Endothelial cell of umbilical vein (primary cell): ENCODE data around the gene SETD1A. TPM values are rescaled to one million over a fixed set of nuclear protein-coding genes. Genes with fewer than 3 reads are reported as not detected.
A peak's percentile ranks its signal among the peaks of the same experiment; 100 is the strongest.

ENCODE experiments used
- BruUV-seq: library from RNA; stranded (reverse); fragments of 400-500 nt; replicated peaks from 2 replicates; lab custom pipeline; 2021; lab: Mats Ljungman, UMichigan
- CTCF ChIA-PET: fragments of 300-600, 350-600 bp; sonication (Branson Sonifier 250); formaldehyde crosslinking; loops from one replicate; lab custom pipeline; 2021; ENCODE audit warnings: antibody characterized with exemption, inconsistent platforms; lab: Charles Lee
- POLR2A ChIA-PET: fragments of 300-600, 350-600 bp; sonication (Branson Sonifier 250); formaldehyde crosslinking; loops from one replicate; lab custom pipeline; 2021; ENCODE audit warnings: antibody characterized with exemption, inconsistent platforms; lab: Charles Lee
- DNase-seq: peaks from one replicate; pipeline ENCODE4 v3.0.0-alpha.2; 2011; ENCODE audit warnings: low read depth, low spot score
- FAIRE-seq: peaks from 2 replicates; lab custom pipeline; 2011; peaks lifted over from hg19 to GRCh38; lab: Jason Lieb, UNC
- H2AFZ ChIP-seq: 2 replicates; pipeline ENCODE4 v1.6.0; 2012; ENCODE audit warnings: low read depth, low read length, control low read depth, inconsistent platforms
- H3K27ac ChIP-seq: 2 replicates; pipeline ENCODE4 v1.5.1; 2011; ENCODE audit warnings: low read depth, mild to moderate bottlenecking, control low read depth, low read length, moderate library complexity; ENCODE audit not compliant: insufficient read depth
- H3K27me3 ChIP-seq, 2 experiments: 2 replicates each; pipeline versions ENCODE4 v1.6.0 to v1.6.1; 2011; ENCODE audit warnings: low read length in 2 of 2, mixed read lengths in 1 of 2; ENCODE audit not compliant: control insufficient read depth in 2 of 2, insufficient read depth in 2 of 2
- H3K36me3 ChIP-seq, 2 experiments: 2 replicates in 1 of 2; 3 replicates in 1 of 2; pipeline ENCODE4 v1.5.1; 2011; ENCODE audit warnings: low read length in 2 of 2, mild to moderate bottlenecking in 1 of 2, moderate library complexity in 1 of 2; ENCODE audit not compliant: control insufficient read depth in 2 of 2, insufficient read depth in 2 of 2; ENCODE audit errors: extremely low read depth in 1 of 2
- H3K4me1 ChIP-seq: 3 replicates; pipeline ENCODE4 v1.5.1; 2011; ENCODE audit warnings: mild to moderate bottlenecking, low read length; ENCODE audit not compliant: control insufficient read depth, insufficient read depth; ENCODE audit errors: extremely low read depth
- H3K4me2 ChIP-seq: 2 replicates; pipeline ENCODE4 v1.6.1; 2011; ENCODE audit warnings: low read length, control low read depth, mixed read lengths; ENCODE audit not compliant: insufficient read depth
- H3K4me3 ChIP-seq, 3 experiments: fragments of 200-600 bp in 1 of 3; sonication (generic), shearing (Covaris generic) in 1 of 3; replicated peaks in 1 of 3; 2 replicates each; pipeline ENCODE4 v1.5.1; 2011 to 2016; ENCODE audit warnings: control low read depth in 3 of 3, low read length in 3 of 3, mild to moderate bottlenecking in 2 of 3, inconsistent platforms in 1 of 3, low read depth in 1 of 3, moderate library complexity in 1 of 3; ENCODE audit not compliant: insufficient read depth in 1 of 3
- H3K79me2 ChIP-seq: 2 replicates; pipeline ENCODE4 v1.6.0; 2012; ENCODE audit warnings: low read length, inconsistent platforms; ENCODE audit not compliant: control insufficient read depth, insufficient read depth
- H3K9ac ChIP-seq: replicated peaks from 2 replicates; pipeline ENCODE3; 2011; ENCODE audit warnings: low read length, control low read depth; ENCODE audit not compliant: insufficient read depth; ENCODE audit errors: extremely low read depth
- H3K9me1 ChIP-seq: replicated peaks from 3 replicates; pipeline ENCODE4 v1.6.0; 2011; ENCODE audit warnings: mild to moderate bottlenecking, low read length; ENCODE audit not compliant: control insufficient read depth, insufficient read depth; ENCODE audit errors: extremely low read depth
- H3K9me3 ChIP-seq: replicated peaks from 2 replicates; pipeline ENCODE4 v1.5.1; 2012; ENCODE audit warnings: low read length, inconsistent platforms; ENCODE audit not compliant: control insufficient read depth, insufficient read depth
- H4K20me1 ChIP-seq: replicated peaks from 2 replicates; pipeline ENCODE3; 2011; ENCODE audit warnings: mild to moderate bottlenecking, low read length; ENCODE audit not compliant: control insufficient read depth, insufficient read depth; ENCODE audit errors: extremely low read depth
- EZH2 ChIP-seq: IDR thresholded peaks from 2 replicates; pipeline ENCODE4 v1.6.1; 2012; ENCODE audit warnings: borderline replicate concordance, low read depth, mild to moderate bottlenecking, moderate library complexity, low read length, inconsistent platforms; ENCODE audit not compliant: severe bottlenecking
- FOS ChIP-seq: IDR thresholded peaks from 2 replicates; pipeline ENCODE4 v1.6.1; 2011; ENCODE audit warnings: mild to moderate bottlenecking, low read length, moderate library complexity, borderline replicate concordance; ENCODE audit not compliant: insufficient read depth
- GATA2 ChIP-seq: IDR thresholded peaks from 2 replicates; pipeline ENCODE4 v1.7.0; 2011; ENCODE audit warnings: low read depth, mild to moderate bottlenecking, moderate library complexity, mixed read lengths, low read length; ENCODE audit not compliant: insufficient read length, insufficient read depth
- JUN ChIP-seq: IDR thresholded peaks from 2 replicates; pipeline ENCODE4 v1.6.1; 2011; ENCODE audit warnings: borderline replicate concordance, low read depth; ENCODE audit not compliant: insufficient read length, insufficient read depth
- MAX ChIP-seq: IDR thresholded peaks from 2 replicates; pipeline ENCODE4 v1.6.1; 2011; ENCODE audit not compliant: insufficient read depth, insufficient read length
- MYC ChIP-seq: IDR thresholded peaks from one replicate; pipeline ENCODE4 v1.6.1; 2011; ENCODE audit warnings: mild to moderate bottlenecking, low read depth, low read length
- POLR2A ChIP-seq: IDR thresholded peaks from 2 replicates; pipeline ENCODE4 v1.6.1; 2012; ENCODE audit warnings: low read depth, mild to moderate bottlenecking, control low read depth, low read length
- POLR2AphosphoS5 ChIP-seq: IDR thresholded peaks from 2 replicates; pipeline ENCODE4 v1.6.1; 2012; ENCODE audit warnings: low read depth, mild to moderate bottlenecking, control low read depth, low read length, moderate library complexity; ENCODE audit not compliant: insufficient read depth
- dilution Hi-C: fragments of 300-500 bp; cut with MboI; formaldehyde crosslinking; loops from one replicate; pipeline ENCODE4 v1.15.0; 2019; ENCODE audit warnings: low sequenced_read_pairs; ENCODE audit not compliant: extremely low pct_ligation_motif_present
- intact Hi-C: fragments of 100-400 bp; cut with micrococcal nuclease; formaldehyde crosslinking; loops from one replicate; pipeline ENCODE4 v1.10.0; 2022
- polyA plus RNA-seq, 4 experiments: library from polyadenylated mRNA; depleted of rRNA in 3 of 4; stranded (reverse) in 3 of 4; unstranded in 1 of 4; fragments of >200 nt; gene quantifications; 2 replicates each; pipeline versions ENCODE4 v1.2.1 to v1.2.3, GENCODE V29; 2011 to 2012; ENCODE audit warnings: missing spikeins in 1 of 4
- total RNA-seq: library from RNA; stranded (reverse); gene quantifications from 2 replicates; pipeline ENCODE4 v1.2.3, GENCODE V29; 2021
- TF ChIP-seq, protein P1 (sequence below), 2 donors: IDR thresholded peaks; 1 replicate in 1 of 2; 2 replicates in 1 of 2; pipeline ENCODE4 v1.5.1; 2011; ENCODE audit warnings: low read length in 2 of 2, mild to moderate bottlenecking in 2 of 2, moderate library complexity in 2 of 2, control low read depth in 1 of 2, inconsistent platforms in 1 of 2, low read depth in 1 of 2; ENCODE audit not compliant: insufficient read depth in 1 of 2; ENCODE audit errors: extremely low read depth in 1 of 2

SETD1A gene
- total and polyA plus RNA-seq, 2 donors (not counting 3 experiments of a cell fraction or from before 2014, with no cell fraction given): 3.5 to 21.3 TPM

- H4K20me1 ChIP-seq: no peaks in the 10 kb centered on the region
- H2AFZ ChIP-seq: peak overlapping the region; percentile 86
- peak overlapping the region; percentile 44 for H3K4me2 ChIP-seq
- H3K79me2 ChIP-seq: no peaks in the 10 kb centered on the region
- no TSS peak for BruUV-seq
- TF ChIP-seq, protein P1, sequence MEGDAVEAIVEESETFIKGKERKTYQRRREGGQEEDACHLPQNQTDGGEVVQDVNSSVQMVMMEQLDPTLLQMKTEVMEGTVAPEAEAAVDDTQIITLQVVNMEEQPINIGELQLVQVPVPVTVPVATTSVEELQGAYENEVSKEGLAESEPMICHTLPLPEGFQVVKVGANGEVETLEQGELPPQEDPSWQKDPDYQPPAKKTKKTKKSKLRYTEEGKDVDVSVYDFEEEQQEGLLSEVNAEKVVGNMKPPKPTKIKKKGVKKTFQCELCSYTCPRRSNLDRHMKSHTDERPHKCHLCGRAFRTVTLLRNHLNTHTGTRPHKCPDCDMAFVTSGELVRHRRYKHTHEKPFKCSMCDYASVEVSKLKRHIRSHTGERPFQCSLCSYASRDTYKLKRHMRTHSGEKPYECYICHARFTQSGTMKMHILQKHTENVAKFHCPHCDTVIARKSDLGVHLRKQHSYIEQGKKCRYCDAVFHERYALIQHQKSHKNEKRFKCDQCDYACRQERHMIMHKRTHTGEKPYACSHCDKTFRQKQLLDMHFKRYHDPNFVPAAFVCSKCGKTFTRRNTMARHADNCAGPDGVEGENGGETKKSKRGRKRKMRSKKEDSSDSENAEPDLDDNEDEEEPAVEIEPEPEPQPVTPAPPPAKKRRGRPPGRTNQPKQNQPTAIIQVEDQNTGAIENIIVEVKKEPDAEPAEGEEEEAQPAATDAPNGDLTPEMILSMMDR (IDR thresholded peaks at IDR 0.05; ENCODE audit: extremely low read depth in 1 of 2, insufficient read depth in 1 of 2, low read depth in 1 of 2, low read length in 2 of 2): no peak
- no peak for TF ChIP-seq MYC
- no peak for TF ChIP-seq POLR2AphosphoS5
- TF ChIP-seq EZH2: no peak
- no peak for TF ChIP-seq GATA2
- no peak for TF ChIP-seq POLR2A
- no peak for TF ChIP-seq FOS
- no peak for TF ChIP-seq JUN
- no peak for TF ChIP-seq MAX
- intact Hi-C loops (loop anchor here (2.0 kb wide), 1 partner anchor 77 kb away; the partner anchor contains the start of genes ZNF646 and ZNF668), dilution Hi-C loops (no loop called here)
- DNase-seq (no peak), FAIRE-seq (no peak)
- no peaks in the 10 kb centered on the region for H3K9me1 ChIP-seq
- ChIA-PET CTCF (interaction anchor here (1.3 to 1.8 kb wide), 5 partner anchors 12 to 103 kb away, joined by 3 to 9 read pairs (median 4); no protein-coding TSS in a partner anchor), POLR2A (interaction anchor here (0.6 to 0.7 kb wide), 2 partner anchors 94 to 159 kb away, joined by 3 to 4 read pairs; no protein-coding TSS in a partner anchor)
- no peaks in the 10 kb centered on the region for H3K9me3 ChIP-seq
- H3K4me1 ChIP-seq: no peaks in the 10 kb centered on the region
- no peaks in the 10 kb centered on the region for H3K27me3 ChIP-seq
- H3K9ac ChIP-seq: no peak overlapping the region
- peak overlapping the region; percentile 7 to 50 (median 24) for H3K4me3 ChIP-seq
- no peaks in the 10 kb centered on the region for H3K36me3 ChIP-seq
- H3K27ac ChIP-seq: no peak overlapping the region
Measured at GRCh38 chr16:30997725-30998711, 40.5 kb downstream of the SETD1A start.
